Ascending aorta (tissue), 2 donors: ENCODE measurements around the gene AK3. TPM values are rescaled to one million over a fixed set of nuclear protein-coding genes. Genes with fewer than 3 reads are reported as not detected.
"Not testable (repeated sequence)": the region's sequence is repeated elsewhere in the genome, so short reads cannot be mapped to it uniquely, and the experiment has no call there.

ENCODE experiments used
- DNase-seq, 2 donors: peaks; one replicate each; pipeline ENCODE4 v3.0.0-alpha.2; 2019; ENCODE audit warnings: low spot score in 2 of 2
- H3K27ac ChIP-seq, 2 donors: fragments of 200-600 bp; sonication (generic); one replicate each; pipeline ENCODE4 v1.5.1; 2016 to 2017; ENCODE audit warnings: mild to moderate bottlenecking in 1 of 2
- H3K27me3 ChIP-seq: fragments of 200-600 bp; sonication (generic); one replicate; pipeline ENCODE4 v1.5.1; 2017
- H3K36me3 ChIP-seq, 2 donors: fragments of 200-600 bp; sonication (generic); one replicate each; pipeline ENCODE4 v1.5.1; 2016
- H3K4me1 ChIP-seq, 2 donors: fragments of 200-600 bp; sonication (generic); one replicate each; pipeline ENCODE4 v1.5.1; 2016 to 2017; ENCODE audit warnings: mild to moderate bottlenecking in 1 of 2
- H3K4me3 ChIP-seq, 2 donors: fragments of 200-600 bp; sonication (generic); one replicate each; pipeline ENCODE4 v1.5.1; 2016 to 2017; ENCODE audit warnings: mild to moderate bottlenecking in 1 of 2
- H3K9me3 ChIP-seq, 2 donors: fragments of 200-600 bp; sonication (generic); one replicate each; pipeline ENCODE4 v1.5.1; 2016
- CTCF ChIP-seq, 3 experiments: fragments of 200-600 bp in 2 of 3; fragments of 450-650 bp in 1 of 3; sonication (generic) in 2 of 3; IDR thresholded peaks; one replicate each; pipeline ENCODE4 v1.5.1; 2016 to 2019; ENCODE audit warnings: antibody characterized with exemption in 3 of 3, mild to moderate bottlenecking in 1 of 3, moderate library complexity in 1 of 3
- intact Hi-C: fragments of 100-400 bp; cut with DNase I; formaldehyde crosslinking; loops from one replicate; pipeline ENCODE4 v1.15.1; 2023
- total RNA-seq: library from RNA; depleted of rRNA; stranded (reverse); fragments of >200 nt; gene quantifications from one replicate; pipeline ENCODE4 v1.1.0, GENCODE V29; 2016

Gene AK3
- total RNA-seq, 1 donor from 2014 or later, result 37.1 TPM

GRCh38 chr9:4781408-4781807, 40.4 kb upstream of the AK3 start:
- no peak for TF ChIP-seq CTCF (IDR thresholded peaks at IDR 0.05)
- no peaks in the 10 kb centered on the region for H3K4me1 ChIP-seq
- H3K27me3 ChIP-seq, result no peaks in the 10 kb centered on the region
- no peak overlapping the region for H3K27ac ChIP-seq
- intact Hi-C loops, result no loop called here
- H3K4me3 ChIP-seq, result no peak overlapping the region
- H3K36me3 ChIP-seq, result no peaks in the 10 kb centered on the region
- no peaks in the 10 kb centered on the region for H3K9me3 ChIP-seq
- no peak for DNase-seq

- DNase-seq, result no peak
- no peaks in the 10 kb centered on the region for H3K9me3 ChIP-seq
- TF ChIP-seq CTCF (IDR thresholded peaks at IDR 0.05), result no peak
- no peak overlapping the region for H3K27ac ChIP-seq
- no peak overlapping the region for H3K4me3 ChIP-seq
- H3K36me3 ChIP-seq, result no peaks in the 10 kb centered on the region
- no peaks in the 10 kb centered on the region for H3K4me1 ChIP-seq
- intact Hi-C loops, result no loop called here
- no peaks in the 10 kb centered on the region for H3K27me3 ChIP-seq
These were observed 39.6 kb upstream of the AK3 start for GRCh38 chr9:4780651-4781050.

- not testable (repeated sequence) for H3K27me3 ChIP-seq, H3K27ac ChIP-seq, H3K36me3 ChIP-seq, H3K9me3 ChIP-seq, H3K4me1 ChIP-seq, DNase-seq, H3K4me3 ChIP-seq
- intact Hi-C loops, result loop anchor here (1.0 kb wide), 1 partner anchor 17 kb away; the partner anchor contains the start of gene RCL1
These were observed 34.0 kb upstream of the AK3 start for GRCh38 chr9:4774958-4775357.

GRCh38 chr9:4774209-4774608, 33.2 kb upstream of the AK3 start:
- no peaks in the 10 kb centered on the region for H3K9me3 ChIP-seq
- H3K36me3 ChIP-seq, result no peaks in the 10 kb centered on the region
- no peak overlapping the region for H3K4me3 ChIP-seq
- TF ChIP-seq CTCF (IDR thresholded peaks at IDR 0.05), result no peak
- H3K4me1 ChIP-seq, result no peaks in the 10 kb centered on the region
- no peak overlapping the region for H3K27ac ChIP-seq
- DNase-seq, result peak in 1 of 2 donors; percentile 78
- no peaks in the 10 kb centered on the region for H3K27me3 ChIP-seq
- intact Hi-C loops, result loop anchor here (1.0 kb wide), 1 partner anchor 18 kb away; the partner anchor contains the start of gene RCL1

- TF ChIP-seq CTCF (IDR thresholded peaks at IDR 0.05), result no peak
- no peak overlapping the region for H3K27ac ChIP-seq
- intact Hi-C loops, result no loop called here
These were observed 30.8 kb upstream of the AK3 start for GRCh38 chr9:4771788-4772187.

GRCh38 chr9:4769321-4770080, 28.5 kb upstream of the AK3 start:
- Histone ChIP-seq H3K36me3 (no peaks in the 10 kb centered on the region), H3K4me1 (no peaks in the 10 kb centered on the region), H3K27ac (no peak overlapping the region), H3K27me3 (no peaks in the 10 kb centered on the region), H3K9me3 (no peaks in the 10 kb centered on the region), H3K4me3 (no peak overlapping the region)
- intact Hi-C loops, result loop anchor here (10.0 kb wide), 2 partner anchors 295 to 495 kb away; no protein-coding TSS in a partner anchor
- no peak for TF ChIP-seq CTCF (IDR thresholded peaks at IDR 0.05)
- no peak for DNase-seq

More at GRCh38 chr9:4771788-4772187, 30.8 kb upstream of the AK3 start:
- Histone ChIP-seq H3K36me3 (no peaks in the 10 kb centered on the region), H3K27me3 (no peaks in the 10 kb centered on the region), H3K4me1 (no peaks in the 10 kb centered on the region), H3K9me3 (no peaks in the 10 kb centered on the region), H3K4me3 (no peak overlapping the region)
- DNase-seq, result no peak
